A549 (cell line): ENCODE measurements around the gene TMEM139. TPM values are rescaled to one million over a fixed set of nuclear protein-coding genes. Genes with fewer than 3 reads are reported as not detected.

Source experiments
- ATAC-seq, 2 experiments: fragments of 200-7000 bp in 1 of 2; fragments of >200 bp in 1 of 2; cut with Nextera tagmentation in 1 of 2; cut with Tn5 transposase in 1 of 2; 3 replicates each; pipeline versions ENCODE4 v1.8.0 to v1.9.1; 2018 to 2020; ENCODE audit warnings: mild to moderate bottlenecking in 1 of 2, moderate library complexity in 1 of 2
- CTCF ChIA-PET: fragments of 300-600 bp; sonication (Branson Sonifier 250); formaldehyde crosslinking; extraction: SDS; loops from one replicate; lab custom pipeline; 2021; ENCODE audit warnings: antibody characterized with exemption, inconsistent platforms; lab: Yijun Ruan, JAX
- POLR2A ChIA-PET: fragments of 350-600 bp; formaldehyde crosslinking; extraction: SDS; loops from one replicate; lab custom pipeline; 2021; ENCODE audit warnings: antibody characterized with exemption, inconsistent platforms; lab: Yijun Ruan, JAX
- DNase-seq, 2 experiments: peaks; one replicate each; pipeline versions ENCODE4 v3.0.0 to v3.0.0-alpha.2; 2011 to 2016; ENCODE audit warnings: low read depth in 1 of 2, low spot score in 1 of 2
- FAIRE-seq: peaks from 2 replicates; lab custom pipeline; 2011; peaks lifted over from hg19 to GRCh38; lab: Jason Lieb, UNC
- H3K27ac ChIP-seq, 2 experiments: fragments of >200 bp; sonication (Bioruptor Twin); formaldehyde crosslinking; 3 replicates each; pipeline ENCODE4 v1.5.1; 2016 to 2017
- H3K4me1 ChIP-seq: fragments of >200 bp; sonication (Bioruptor Twin); formaldehyde crosslinking; 3 replicates; pipeline ENCODE4 v1.6.1; 2016
- H3K4me2 ChIP-seq: fragments of >200 bp; sonication (Bioruptor Twin); formaldehyde crosslinking; 3 replicates; pipeline ENCODE4 v1.6.1; 2016
- H3K4me3 ChIP-seq: fragments of >200 bp; sonication (Bioruptor Twin); formaldehyde crosslinking; 3 replicates; pipeline ENCODE4 v1.5.1; 2016
- H3K9me3 ChIP-seq: fragments of >200 bp; sonication (Bioruptor Twin); formaldehyde crosslinking; 3 replicates; pipeline ENCODE4 v1.6.1; 2016
- CEBPB ChIP-seq, 2 experiments: fragments of >200 bp in 1 of 2; sonication (Bioruptor Twin) in 1 of 2; formaldehyde crosslinking in 1 of 2; IDR thresholded peaks; 2 replicates each; pipeline ENCODE4 v1.6.1; 2012 to 2016
- CHD4 ChIP-seq: fragments of 200-600 bp; sonication (generic); IDR thresholded peaks from 2 replicates; pipeline ENCODE4 v1.6.1; 2016; ENCODE audit warnings: antibody characterized with exemption, mild to moderate bottlenecking, borderline replicate concordance
- EHMT2 ChIP-seq: fragments of 200-600 bp; sonication (generic); IDR thresholded peaks from 2 replicates; pipeline ENCODE4 v1.6.1; 2016; ENCODE audit warnings: antibody characterized with exemption, low read depth, mild to moderate bottlenecking, moderate library complexity
- EP300 ChIP-seq, 2 experiments: fragments of >200 bp; sonication (Bioruptor Twin); formaldehyde crosslinking; IDR thresholded peaks; 2 replicates in 1 of 2; 3 replicates in 1 of 2; pipeline ENCODE4 v1.6.1; 2016 to 2017
- ESRRA ChIP-seq: fragments of 150-350 bp; IDR thresholded peaks from 2 replicates; pipeline ENCODE4 v1.6.1; 2014; ENCODE audit warnings: mild to moderate bottlenecking, low read length, borderline replicate concordance
- FOXS1 ChIP-seq: fragments of 250-450 bp; sonication (Bioruptor Pico); IDR thresholded peaks from 2 replicates; pipeline ENCODE4 v1.5.0; 2020; ENCODE audit warnings: mild to moderate bottlenecking, moderate library complexity
- GATA3 ChIP-seq: IDR thresholded peaks from 2 replicates; pipeline ENCODE4 v1.6.1; 2012; ENCODE audit warnings: borderline replicate concordance
- HDAC2 ChIP-seq: fragments of 200-600 bp; sonication (generic); IDR thresholded peaks from 2 replicates; pipeline ENCODE4 v1.6.1; 2016
- HEYL ChIP-seq: fragments of 250-450 bp; sonication (Bioruptor Pico); IDR thresholded peaks from 2 replicates; pipeline ENCODE4 v1.8.0; 2021; ENCODE audit warnings: mild to moderate bottlenecking, moderate library complexity
- HMGXB4 ChIP-seq: fragments of 250-450 bp; sonication (Bioruptor Pico); IDR thresholded peaks from 2 replicates; pipeline ENCODE4 v1.5.0; 2021; ENCODE audit warnings: mild to moderate bottlenecking, moderate library complexity, borderline replicate concordance
- MAFK ChIP-seq: fragments of 450-650 bp; IDR thresholded peaks from 2 replicates; pipeline ENCODE4 v1.6.1; 2014; ENCODE audit not compliant: partially characterized antibody
- NR3C1 ChIP-seq: fragments of >200 bp; sonication (Bioruptor Twin); formaldehyde crosslinking; IDR thresholded peaks from 3 replicates; pipeline ENCODE4 v1.6.1; 2017
- RAD21 ChIP-seq, 2 experiments: fragments of >200 bp in 1 of 2; sonication (Bioruptor Twin) in 1 of 2; formaldehyde crosslinking in 1 of 2; IDR thresholded peaks in 1 of 2; conservative IDR thresholded peaks in 1 of 2; 2 replicates in 1 of 2; 3 replicates in 1 of 2; pipeline ENCODE4 v1.6.1; 2012 to 2018; ENCODE audit warnings: inconsistent platforms in 1 of 2
- RFX5 ChIP-seq: fragments of 450-650 bp; IDR thresholded peaks from 2 replicates; pipeline ENCODE4 v1.7.1; 2014; ENCODE audit warnings: antibody characterized with exemption, mild to moderate bottlenecking, moderate library complexity
- RNF2 ChIP-seq: fragments of 200-600 bp; sonication (generic); IDR thresholded peaks from 2 replicates; pipeline ENCODE4 v1.6.1; 2016; ENCODE audit warnings: low read depth, mild to moderate bottlenecking, antibody characterized with exemption, moderate library complexity, borderline replicate concordance
- TFCP2L1 ChIP-seq: fragments of 250-450 bp; sonication (Bioruptor Pico); IDR thresholded peaks from 2 replicates; pipeline ENCODE4 v1.5.0; 2021; ENCODE audit warnings: mild to moderate bottlenecking
- TP53 ChIP-seq: fragments of 250-450 bp; sonication (Bioruptor Pico); IDR thresholded peaks from 2 replicates; pipeline ENCODE4 v1.5.0; 2021; ENCODE audit warnings: mild to moderate bottlenecking, moderate library complexity
- ZC3H11A ChIP-seq: fragments of 450-650 bp; IDR thresholded peaks from 2 replicates; pipeline ENCODE4 v1.6.1; 2014; ENCODE audit warnings: antibody characterized with exemption, mild to moderate bottlenecking
- ZNF302 ChIP-seq: fragments of 250-450 bp; sonication (Bioruptor Pico); IDR thresholded peaks from 2 replicates; pipeline ENCODE4 v1.9.0; 2021; ENCODE audit warnings: inconsistent platforms, mild to moderate bottlenecking, moderate library complexity
- WGBS: methylation state at CpG from one replicate; pipeline ENCODE4 v1.1.6; 2017; ENCODE audit errors: missing lambda C conversion rate; 5-methylcytosine and 5-hydroxymethylcytosine counted together
- polyA plus RNA-seq, 4 experiments: library from polyadenylated mRNA; depleted of rRNA in 3 of 4; stranded (reverse); fragments of >200 nt; fragmentation: RNase III in 1 of 4; extraction: RNeasy Plus Mini Kit Qiagen cat#74134 plus additional on column Dnase treatment in 1 of 4; gene quantifications; 2 replicates in 3 of 4; 3 replicates in 1 of 4; pipeline ENCODE4 v1.2.3, GENCODE V29; 2011 to 2017
- TF ChIP-seq, protein P1 (sequence below): fragments of >200 bp; sonication (Bioruptor Twin); formaldehyde crosslinking; IDR thresholded peaks from 3 replicates; pipeline ENCODE4 v1.6.1; 2016
- TF ChIP-seq, protein P2 (sequence below): fragments of 450-650 bp; IDR thresholded peaks from 2 replicates; pipeline ENCODE4 v1.6.1; 2014; ENCODE audit warnings: antibody characterized with exemption

TMEM139 gene
- polyA plus RNA-seq, 2 of the 4 experiments (the other 2 are of a cell fraction): 0.37 to 0.65 TPM

DNA sequence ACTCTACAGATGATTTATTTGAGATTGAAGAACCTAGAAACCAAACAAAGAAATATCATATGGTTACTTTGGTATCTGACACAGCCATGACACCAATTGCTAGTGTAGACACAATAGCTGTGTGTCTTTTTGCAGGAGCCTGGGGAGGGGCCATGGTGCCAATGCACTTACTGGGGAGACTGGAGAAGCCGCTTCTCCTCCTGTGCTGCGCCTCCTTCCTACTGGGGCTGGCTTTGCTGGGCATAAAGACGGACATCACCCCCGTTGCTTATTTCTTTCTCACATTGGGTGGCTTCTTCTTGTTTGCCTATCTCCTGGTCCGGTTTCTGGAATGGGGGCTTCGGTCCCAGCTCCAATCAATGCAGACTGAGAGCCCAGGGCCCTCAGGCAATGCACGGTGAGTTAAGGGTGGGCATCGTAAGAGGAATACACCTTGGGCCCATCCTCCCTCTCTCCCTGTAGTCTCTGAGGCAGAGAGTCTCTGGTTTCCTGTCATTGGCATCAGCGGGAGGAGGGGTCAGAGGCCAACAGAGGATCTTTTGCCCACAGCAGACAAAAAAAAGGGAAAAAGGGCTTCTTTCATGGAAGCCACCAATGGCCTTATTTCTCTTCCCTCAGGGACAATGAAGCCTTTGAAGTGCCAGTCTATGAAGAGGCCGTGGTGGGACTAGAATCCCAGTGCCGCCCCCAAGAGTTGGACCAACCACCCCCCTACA, 1.2 kb downstream of the TMEM139 start:
- 94% methylated on average over 11 of the region's 11 CpGs for WGBS
- POLR2A ChIA-PET: no interaction called here
- CTCF ChIA-PET: interaction anchor here (0.8 to 2.2 kb wide), 6 partner anchors 16 to 93 kb away, joined by 3 to 8 read pairs (median 4); no protein-coding TSS in a partner anchor
- no peak for ATAC-seq
- H3K9me3 ChIP-seq: no peaks in the 10 kb centered on the region
- no peak overlapping the region for H3K4me3 ChIP-seq
- peaks cover 34% of the 10 kb centered on the region for H3K4me1 ChIP-seq
- peak overlapping the region in 1 of 2 experiments; percentile 73; a peak in 3 of 6 replicates for H3K27ac ChIP-seq
- no peak for TF ChIP-seq HMGXB4 (CRISPR knock-in tag)
- FAIRE-seq: no peak
- H3K4me2 ChIP-seq: peak overlapping the region; percentile 35; the same call in 2 of the 3 replicates
- DNase-seq: no peak

DNA sequence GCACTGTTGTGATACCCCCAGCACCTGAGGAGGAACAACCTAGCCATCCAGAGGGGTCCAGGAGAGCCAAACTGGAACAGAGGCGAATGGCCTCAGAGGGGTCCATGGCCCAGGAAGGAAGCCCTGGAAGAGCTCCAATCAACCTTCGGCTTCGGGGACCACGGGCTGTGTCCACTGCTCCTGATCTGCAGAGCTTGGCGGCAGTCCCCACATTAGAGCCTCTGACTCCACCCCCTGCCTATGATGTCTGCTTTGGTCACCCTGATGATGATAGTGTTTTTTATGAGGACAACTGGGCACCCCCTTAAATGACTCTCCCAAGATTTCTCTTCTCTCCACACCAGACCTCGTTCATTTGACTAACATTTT, 1.7 kb downstream of the TMEM139 start:
- TF ChIP-seq, protein P1, sequence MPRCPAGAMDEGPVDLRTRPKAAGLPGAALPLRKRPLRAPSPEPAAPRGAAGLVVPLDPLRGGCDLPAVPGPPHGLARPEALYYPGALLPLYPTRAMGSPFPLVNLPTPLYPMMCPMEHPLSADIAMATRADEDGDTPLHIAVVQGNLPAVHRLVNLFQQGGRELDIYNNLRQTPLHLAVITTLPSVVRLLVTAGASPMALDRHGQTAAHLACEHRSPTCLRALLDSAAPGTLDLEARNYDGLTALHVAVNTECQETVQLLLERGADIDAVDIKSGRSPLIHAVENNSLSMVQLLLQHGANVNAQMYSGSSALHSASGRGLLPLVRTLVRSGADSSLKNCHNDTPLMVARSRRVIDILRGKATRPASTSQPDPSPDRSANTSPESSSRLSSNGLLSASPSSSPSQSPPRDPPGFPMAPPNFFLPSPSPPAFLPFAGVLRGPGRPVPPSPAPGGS: no peak
- no peak for TF ChIP-seq CHD4
- TF ChIP-seq, protein P2, sequence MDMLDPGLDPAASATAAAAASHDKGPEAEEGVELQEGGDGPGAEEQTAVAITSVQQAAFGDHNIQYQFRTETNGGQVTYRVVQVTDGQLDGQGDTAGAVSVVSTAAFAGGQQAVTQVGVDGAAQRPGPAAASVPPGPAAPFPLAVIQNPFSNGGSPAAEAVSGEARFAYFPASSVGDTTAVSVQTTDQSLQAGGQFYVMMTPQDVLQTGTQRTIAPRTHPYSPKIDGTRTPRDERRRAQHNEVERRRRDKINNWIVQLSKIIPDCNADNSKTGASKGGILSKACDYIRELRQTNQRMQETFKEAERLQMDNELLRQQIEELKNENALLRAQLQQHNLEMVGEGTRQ: no peak
- no peak for TF ChIP-seq RNF2
- TF ChIP-seq ZNF302 (CRISPR knock-in tag): no peak
- no peak for TF ChIP-seq CEBPB (IDR thresholded peaks at IDR 0.05)
- TF ChIP-seq GATA3: no peak
- no peak for TF ChIP-seq TFCP2L1 (CRISPR knock-in tag)
- TF ChIP-seq ESRRA: no peak
- no peak for TF ChIP-seq EHMT2
- TF ChIP-seq RAD21 (conservative IDR thresholded peaks at IDR 0.05 in 1 of 2, IDR thresholded peaks at IDR 0.05 in 1 of 2): no peak
- no peak for TF ChIP-seq NR3C1
- no peak for TF ChIP-seq TP53 (CRISPR knock-in tag)
- TF ChIP-seq EP300 (IDR thresholded peaks at IDR 0.05): no peak
- TF ChIP-seq MAFK: no peak
- no peak for TF ChIP-seq HEYL
- TF ChIP-seq, all 56 proteins: peak for 0
- no peak overlapping the region for H3K4me2 ChIP-seq
- FAIRE-seq (no peak), DNase-seq (no peak), ATAC-seq (no peak)
- peaks cover 34% of the 10 kb centered on the region for H3K4me1 ChIP-seq
- ChIA-PET CTCF (interaction anchor here (0.7 to 2.3 kb wide), 8 partner anchors 12 to 93 kb away, joined by 3 to 8 read pairs (median 4); no protein-coding TSS in a partner anchor), POLR2A (interaction anchor here (1.4 kb wide), 1 partner anchor 94 kb away, joined by 5 read pairs; no protein-coding TSS in a partner anchor)
- WGBS: 95% methylated on average over 6 of the region's 6 CpGs
- no peaks in the 10 kb centered on the region for H3K9me3 ChIP-seq
- peak overlapping the region in 1 of 2 experiments; percentile 73; a peak in 1 of 6 replicates for H3K27ac ChIP-seq
- H3K4me3 ChIP-seq: no peak overlapping the region

DNA sequence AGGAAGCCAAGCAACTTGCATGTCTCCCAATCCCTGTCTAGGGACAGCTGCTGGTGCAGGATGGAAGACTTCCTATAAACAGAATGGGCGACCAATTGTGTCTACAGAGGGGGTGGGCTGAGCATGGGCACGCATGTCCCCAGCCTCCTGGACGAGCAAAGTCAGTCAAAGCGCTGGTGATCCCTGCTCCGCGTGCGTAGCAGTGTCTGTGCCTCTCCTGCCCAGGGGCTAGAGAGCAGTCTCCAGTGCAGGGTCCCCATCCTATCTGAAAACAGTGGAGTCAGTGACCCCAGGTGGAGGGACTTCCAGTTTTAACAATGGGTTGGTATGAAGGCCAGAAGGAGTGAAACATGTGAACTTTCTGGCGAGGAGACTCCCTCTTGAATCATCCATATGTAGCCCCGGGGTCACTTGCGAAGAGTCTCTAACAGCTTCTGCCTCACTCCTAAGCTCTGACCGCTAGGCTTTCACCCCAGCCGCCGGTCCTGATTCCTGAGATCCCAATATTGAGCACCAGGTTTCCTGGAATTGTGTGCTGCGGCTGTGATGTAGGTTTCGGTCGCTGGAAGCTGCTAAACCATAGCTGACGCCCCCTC, 2.7 kb downstream of the TMEM139 start:
- ATAC-seq (no peak), DNase-seq (no peak), FAIRE-seq (no peak)
- TF ChIP-seq FOXS1 (CRISPR knock-in tag) (no peak), ESRRA (no peak), RNF2 (no peak), HDAC2 (no peak), RFX5 (no peak), ZC3H11A (no peak)
- Histone ChIP-seq H3K4me3 (peak overlapping the region; percentile 91; the same call in 1 of the 3 replicates), H3K4me2 (peak overlapping the region; percentile 65), H3K27ac (peak overlapping the region; percentile 48 to 99), H3K9me3 (no peaks in the 10 kb centered on the region), H3K4me1 (peaks cover 34% of the 10 kb centered on the region)
- 91% methylated on average over 17 of the region's 17 CpGs for WGBS
- CTCF ChIA-PET: interaction anchor here (0.6 to 2.3 kb wide), 8 partner anchors 10 to 62 kb away, joined by 3 to 7 read pairs (median 3); no protein-coding TSS in a partner anchor
- POLR2A ChIA-PET: interaction anchor here (0.8 to 1.4 kb wide), 8 partner anchors 8 to 93 kb away, joined by 3 to 19 read pairs (median 4); partner anchors contain the start of gene GSTK1
